Cardiac fibroblast (primary cell): ENCODE data around the gene RASA4B.

Experiments used
- DNase-seq, 2 donors: peaks; one replicate each; pipeline versions ENCODE4 v3.0.0 to v3.0.0-alpha.2; 2010; ENCODE audit warnings: low read depth in 2 of 2
- H3K4me3 ChIP-seq, 2 donors: replicated peaks in 1 of 2; 1 replicate in 1 of 2; 2 replicates in 1 of 2; pipeline ENCODE4 v1.5.1; 2011; ENCODE audit warnings: low read depth in 2 of 2, low read length in 2 of 2, mild to moderate bottlenecking in 2 of 2, moderate library complexity in 1 of 2
- TF ChIP-seq, protein P1 (sequence below): IDR thresholded peaks from one replicate; pipeline ENCODE4 v1.5.1; 2011; ENCODE audit warnings: low read depth, mild to moderate bottlenecking, low read length, inconsistent platforms

Gene RASA4B

DNA sequence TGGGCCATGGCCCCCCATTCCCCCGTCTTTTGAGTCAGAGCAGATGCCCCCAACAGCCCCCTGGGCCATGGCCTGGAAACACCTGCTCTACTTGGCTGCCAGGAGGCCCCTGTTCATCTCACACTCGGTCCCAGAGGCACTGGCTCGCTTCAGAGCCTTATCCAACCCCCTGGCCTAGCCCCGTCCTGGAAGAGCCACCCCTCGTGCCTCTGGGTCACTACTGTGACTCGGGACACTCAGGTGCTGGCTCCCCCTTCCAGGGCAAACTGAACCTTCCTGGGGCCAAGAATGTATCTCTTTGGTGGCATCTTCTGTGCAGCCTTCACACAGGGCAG is 45.8 kb downstream of the RASA4B start:
- no peak overlapping the region for H3K4me3 ChIP-seq
- TF ChIP-seq, protein P1, sequence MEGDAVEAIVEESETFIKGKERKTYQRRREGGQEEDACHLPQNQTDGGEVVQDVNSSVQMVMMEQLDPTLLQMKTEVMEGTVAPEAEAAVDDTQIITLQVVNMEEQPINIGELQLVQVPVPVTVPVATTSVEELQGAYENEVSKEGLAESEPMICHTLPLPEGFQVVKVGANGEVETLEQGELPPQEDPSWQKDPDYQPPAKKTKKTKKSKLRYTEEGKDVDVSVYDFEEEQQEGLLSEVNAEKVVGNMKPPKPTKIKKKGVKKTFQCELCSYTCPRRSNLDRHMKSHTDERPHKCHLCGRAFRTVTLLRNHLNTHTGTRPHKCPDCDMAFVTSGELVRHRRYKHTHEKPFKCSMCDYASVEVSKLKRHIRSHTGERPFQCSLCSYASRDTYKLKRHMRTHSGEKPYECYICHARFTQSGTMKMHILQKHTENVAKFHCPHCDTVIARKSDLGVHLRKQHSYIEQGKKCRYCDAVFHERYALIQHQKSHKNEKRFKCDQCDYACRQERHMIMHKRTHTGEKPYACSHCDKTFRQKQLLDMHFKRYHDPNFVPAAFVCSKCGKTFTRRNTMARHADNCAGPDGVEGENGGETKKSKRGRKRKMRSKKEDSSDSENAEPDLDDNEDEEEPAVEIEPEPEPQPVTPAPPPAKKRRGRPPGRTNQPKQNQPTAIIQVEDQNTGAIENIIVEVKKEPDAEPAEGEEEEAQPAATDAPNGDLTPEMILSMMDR: no peak
- no peak for DNase-seq

- TF ChIP-seq, protein P1: no peak
- DNase-seq: no peak
- no peak overlapping the region for H3K4me3 ChIP-seq
Observed at GRCh38 chr7:102469972-102470825, 47.4 kb downstream of the RASA4B start.

DNA sequence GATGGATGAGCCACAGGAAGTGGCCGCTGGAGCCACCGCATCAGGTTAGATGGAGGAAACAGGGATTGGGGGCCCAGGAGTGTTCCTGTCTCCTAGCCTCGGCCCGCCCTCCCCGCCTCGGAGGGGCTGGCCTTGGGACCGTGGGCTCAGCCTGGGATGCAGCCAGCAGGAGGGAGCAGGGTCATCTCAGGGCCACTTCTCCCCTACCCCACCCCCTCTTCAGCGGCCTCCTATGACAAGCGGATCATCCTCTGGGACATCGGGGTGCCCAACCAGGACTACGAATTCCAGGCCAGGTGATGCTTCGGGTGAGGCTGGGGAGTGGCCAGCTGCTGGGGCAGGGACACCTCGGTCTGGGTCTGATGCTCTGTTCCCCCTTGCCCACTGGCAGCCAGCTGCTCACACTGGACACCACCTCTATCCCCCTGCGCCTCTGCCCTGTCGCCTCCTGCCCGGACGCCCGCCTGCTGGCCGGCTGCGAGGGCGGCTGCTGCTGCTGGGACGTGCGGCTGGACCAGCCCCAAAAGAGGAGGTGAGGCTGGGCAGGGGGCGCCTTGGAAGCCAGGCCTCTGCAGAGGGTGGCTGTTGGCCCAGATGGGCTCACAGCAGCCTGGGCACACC is 48.1 kb downstream of the RASA4B start:
- H3K4me3 ChIP-seq: no peak overlapping the region
- TF ChIP-seq, protein P1: no peak
- DNase-seq: no peak

- no peak overlapping the region for H3K4me3 ChIP-seq
- TF ChIP-seq, protein P1: no peak
- DNase-seq: no peak
Observed at GRCh38 chr7:102468478-102469350, 48.9 kb downstream of the RASA4B start.

GRCh38 chr7:102467581-102468477 is 49.7 kb downstream of the RASA4B start:
- TF ChIP-seq, protein P1: no peak
- no peak overlapping the region for H3K4me3 ChIP-seq
- DNase-seq: no peak

GRCh38 chr7:102466097-102466496 is 51.5 kb downstream of the RASA4B start:
- peak overlapping the region in 1 of 2 donors; percentile 100 for H3K4me3 ChIP-seq
- TF ChIP-seq, protein P1: no peak

More at GRCh38 chr7:102466097-102466496, 51.5 kb downstream of the RASA4B start:
- no peak for DNase-seq
